Immature natural killer cell (primary cell): ENCODE measurements around the gene WDR11. TPM values are rescaled to one million over a fixed set of nuclear protein-coding genes. Genes with fewer than 3 reads are reported as not detected.
A peak's percentile ranks its signal among the peaks of the same experiment; 100 is the strongest.

Experiments
- DNase-seq, 3 donors: peaks; one replicate each; pipeline ENCODE4 v3.0.0; 2022; ENCODE audit warnings: mixed read lengths in 1 of 3
- H3K27ac Mint-ChIP-seq, 6 donors: one replicate each; pipeline ENCODE4 v1.8.0; 2020; ENCODE audit warnings: mixed read lengths in 6 of 6, mild to moderate bottlenecking in 5 of 6, inconsistent platforms in 4 of 6, moderate library complexity in 3 of 6
- H3K27me3 Mint-ChIP-seq, 3 donors: one replicate each; pipeline ENCODE4 v1.8.0; 2020 to 2021; ENCODE audit warnings: low read depth in 3 of 3, mild to moderate bottlenecking in 3 of 3, mixed read lengths in 3 of 3, moderate library complexity in 3 of 3, inconsistent platforms in 1 of 3
- H3K36me3 Mint-ChIP-seq, 3 donors: one replicate each; pipeline ENCODE4 v1.8.0; 2020; ENCODE audit warnings: mixed read lengths in 3 of 3, inconsistent platforms in 2 of 3, mild to moderate bottlenecking in 2 of 3
- H3K4me1 Mint-ChIP-seq, 2 donors: one replicate each; pipeline ENCODE4 v1.8.0; 2020; ENCODE audit warnings: inconsistent platforms in 2 of 2, mild to moderate bottlenecking in 2 of 2, mixed read lengths in 2 of 2, moderate library complexity in 1 of 2
- H3K4me3 Mint-ChIP-seq, 5 donors: one replicate each; pipeline ENCODE4 v1.8.0; 2020; ENCODE audit warnings: mild to moderate bottlenecking in 5 of 5, mixed read lengths in 5 of 5, inconsistent platforms in 3 of 5, moderate library complexity in 3 of 5
- H3K9me3 Mint-ChIP-seq, 6 donors: one replicate each; pipeline ENCODE4 v1.8.0; 2020; ENCODE audit warnings: mild to moderate bottlenecking in 6 of 6, mixed read lengths in 6 of 6, inconsistent platforms in 4 of 6, moderate library complexity in 3 of 6
- polyA plus RNA-seq, 3 donors: library from polyadenylated mRNA; unstranded; fragments of 300-500 nt; fragmentation: Illumina TruSeq; gene quantifications; one replicate each; pipeline ENCODE4 v1.2.3, GENCODE V29; 2021

The WDR11 gene, protein sequence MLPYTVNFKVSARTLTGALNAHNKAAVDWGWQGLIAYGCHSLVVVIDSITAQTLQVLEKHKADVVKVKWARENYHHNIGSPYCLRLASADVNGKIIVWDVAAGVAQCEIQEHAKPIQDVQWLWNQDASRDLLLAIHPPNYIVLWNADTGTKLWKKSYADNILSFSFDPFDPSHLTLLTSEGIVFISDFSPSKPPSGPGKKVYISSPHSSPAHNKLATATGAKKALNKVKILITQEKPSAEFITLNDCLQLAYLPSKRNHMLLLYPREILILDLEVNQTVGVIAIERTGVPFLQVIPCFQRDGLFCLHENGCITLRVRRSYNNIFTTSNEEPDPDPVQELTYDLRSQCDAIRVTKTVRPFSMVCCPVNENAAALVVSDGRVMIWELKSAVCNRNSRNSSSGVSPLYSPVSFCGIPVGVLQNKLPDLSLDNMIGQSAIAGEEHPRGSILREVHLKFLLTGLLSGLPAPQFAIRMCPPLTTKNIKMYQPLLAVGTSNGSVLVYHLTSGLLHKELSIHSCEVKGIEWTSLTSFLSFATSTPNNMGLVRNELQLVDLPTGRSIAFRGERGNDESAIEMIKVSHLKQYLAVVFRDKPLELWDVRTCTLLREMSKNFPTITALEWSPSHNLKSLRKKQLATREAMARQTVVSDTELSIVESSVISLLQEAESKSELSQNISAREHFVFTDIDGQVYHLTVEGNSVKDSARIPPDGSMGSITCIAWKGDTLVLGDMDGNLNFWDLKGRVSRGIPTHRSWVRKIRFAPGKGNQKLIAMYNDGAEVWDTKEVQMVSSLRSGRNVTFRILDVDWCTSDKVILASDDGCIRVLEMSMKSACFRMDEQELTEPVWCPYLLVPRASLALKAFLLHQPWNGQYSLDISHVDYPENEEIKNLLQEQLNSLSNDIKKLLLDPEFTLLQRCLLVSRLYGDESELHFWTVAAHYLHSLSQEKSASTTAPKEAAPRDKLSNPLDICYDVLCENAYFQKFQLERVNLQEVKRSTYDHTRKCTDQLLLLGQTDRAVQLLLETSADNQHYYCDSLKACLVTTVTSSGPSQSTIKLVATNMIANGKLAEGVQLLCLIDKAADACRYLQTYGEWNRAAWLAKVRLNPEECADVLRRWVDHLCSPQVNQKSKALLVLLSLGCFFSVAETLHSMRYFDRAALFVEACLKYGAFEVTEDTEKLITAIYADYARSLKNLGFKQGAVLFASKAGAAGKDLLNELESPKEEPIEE
- polyA plus RNA-seq, result 10 to 100 TPM; 22.0 to 31.9 (median 22.2) TPM

DNA sequence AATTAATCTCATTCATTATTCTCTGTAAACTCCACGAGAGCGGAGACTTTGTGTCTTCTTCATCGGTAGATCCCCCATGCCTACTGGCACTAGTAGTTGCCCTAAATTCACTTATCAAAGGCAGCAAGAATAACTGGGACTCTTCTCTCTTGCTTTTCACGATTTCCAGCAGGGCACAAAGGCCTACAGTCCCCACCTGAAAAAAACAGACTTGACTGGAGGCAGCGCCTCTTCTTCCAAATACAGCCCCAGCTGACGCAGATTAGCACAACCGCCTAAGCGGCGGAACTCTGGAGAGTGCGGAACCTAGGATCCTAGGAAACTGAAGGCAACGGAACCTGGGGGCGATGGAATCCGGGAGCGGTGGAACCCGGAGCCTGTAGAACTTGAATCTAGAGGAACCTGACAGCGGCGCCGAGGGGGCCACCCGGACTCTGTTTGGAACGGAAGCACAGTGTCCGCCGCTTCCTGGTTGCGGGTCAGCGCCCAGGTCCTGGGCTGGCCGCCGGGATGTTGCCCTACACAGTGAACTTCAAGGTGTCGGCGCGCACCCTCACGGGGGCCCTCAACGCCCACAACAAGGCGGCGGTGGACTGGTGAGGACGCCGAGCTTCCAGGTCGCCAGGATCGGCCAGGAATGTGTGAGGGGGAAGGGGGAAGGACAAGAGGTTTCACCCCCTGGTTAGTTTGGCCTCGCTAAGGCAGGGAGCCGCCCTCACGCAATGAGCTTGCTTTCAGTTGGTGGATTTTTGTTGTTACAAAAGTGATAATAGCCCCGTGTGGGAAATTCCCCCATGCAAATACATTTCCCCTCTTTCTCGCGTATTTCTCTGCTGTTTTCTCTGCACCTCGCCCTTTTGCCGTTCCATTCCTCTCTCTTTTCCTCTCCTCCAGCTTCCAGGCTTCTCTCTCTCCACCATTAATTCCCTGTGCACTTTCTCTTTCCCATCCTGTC lies at the start of gene WDR11:
Gene WDR11 (plus strand): TSS at position 452 of the 955 bp plus-strand sequence. CDS start 59 bp downstream, at position 511.
- Mint-ChIP-seq H3K27me3 (peaks cover 0 to 5% (median 2%) of the 10 kb centered on the region in 3 donors), H3K9me3 (no peaks in the 10 kb centered on the region), H3K4me3 (peak within 1 kb of the TSS; percentile 91 to 99 (median 98)), H3K27ac (peak within 1 kb of the TSS; percentile 94 to 97 (median 96)), H3K4me1 (peaks cover 42 to 54% of the 10 kb centered on the region in 2 donors), H3K36me3 (peaks cover 7 to 10% (median 8%) of the 10 kb centered on the region in 3 donors)
- peak; percentile 71 to 78 (median 73) for DNase-seq

GRCh38 chr10:120802935-120803334 lies 48.2 kb upstream of the WDR11 start:
- Mint-ChIP-seq H3K27ac (no peak overlapping the region), H3K4me1 (no peaks in the 10 kb centered on the region), H3K9me3 (no peaks in the 10 kb centered on the region), H3K36me3 (no peaks in the 10 kb centered on the region), H3K4me3 (no peak overlapping the region), H3K27me3 (peaks cover 0 to 6% (median 4%) of the 10 kb centered on the region in 3 donors)
- no peak for DNase-seq

DNA sequence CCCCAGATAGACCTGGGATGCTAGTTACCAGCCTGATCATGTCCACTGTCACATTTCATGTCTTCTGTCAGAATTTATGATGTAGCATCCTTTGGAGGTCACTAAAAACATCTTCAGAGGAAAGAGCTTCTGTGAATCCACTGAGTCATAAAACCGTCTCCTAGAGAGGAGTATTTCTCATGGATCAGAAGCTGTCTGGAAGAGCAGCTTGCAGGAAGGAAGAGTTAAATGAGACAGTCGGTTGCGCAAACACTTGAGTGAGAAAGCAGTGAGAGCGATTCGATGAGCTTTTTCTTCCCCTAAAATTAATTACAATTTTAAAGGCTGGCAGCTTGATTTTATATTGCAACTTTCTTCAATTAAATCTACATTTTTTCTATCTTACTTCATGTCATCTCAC lies 47.2 kb upstream of the WDR11 start:
- Mint-ChIP-seq H3K4me1 (no peaks in the 10 kb centered on the region), H3K9me3 (no peaks in the 10 kb centered on the region), H3K4me3 (no peak overlapping the region), H3K27ac (no peak overlapping the region), H3K36me3 (no peaks in the 10 kb centered on the region), H3K27me3 (peaks cover 0 to 8% (median 4%) of the 10 kb centered on the region in 3 donors)
- no peak for DNase-seq

DNA sequence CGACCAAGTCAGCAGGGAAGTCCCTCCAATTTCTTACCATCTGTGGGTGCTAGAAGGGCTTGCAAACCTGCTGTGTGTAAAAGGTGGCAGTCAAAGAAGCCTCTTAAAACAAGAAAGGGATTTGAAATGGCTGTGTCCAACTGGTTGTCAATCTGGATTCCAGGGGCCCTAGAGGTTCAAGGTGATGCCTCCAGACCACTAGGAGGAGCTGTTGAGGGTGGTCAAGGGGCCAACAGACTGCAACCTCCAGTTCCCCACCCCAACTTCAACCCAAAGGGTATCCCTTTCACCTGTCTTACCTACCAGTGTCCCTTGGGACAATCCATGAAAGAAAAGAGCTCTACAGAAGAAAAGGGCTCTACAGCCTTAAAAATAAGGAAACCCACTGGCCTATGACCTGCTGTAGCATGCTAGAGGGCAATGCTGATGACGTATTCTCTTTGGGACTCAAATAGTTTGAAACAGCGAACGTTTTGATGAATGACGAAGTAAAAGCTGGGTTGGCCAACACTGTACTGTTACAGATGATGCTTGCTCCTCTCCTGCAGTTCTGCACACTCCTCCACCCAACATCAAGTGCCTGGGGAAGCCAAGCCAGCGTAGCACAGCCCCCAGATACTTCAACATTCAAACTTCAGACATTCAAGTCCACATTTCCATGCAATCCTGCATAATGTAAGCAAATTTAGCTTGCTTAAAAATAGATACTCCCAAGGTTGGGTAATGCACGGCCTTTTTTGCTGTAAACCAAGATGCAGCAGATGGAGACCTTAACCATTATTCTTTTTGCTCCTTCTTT lies 45.9 kb upstream of the WDR11 start:
- no peak overlapping the region for H3K4me3 Mint-ChIP-seq
- H3K4me1 Mint-ChIP-seq, result no peaks in the 10 kb centered on the region
- H3K9me3 Mint-ChIP-seq, result no peaks in the 10 kb centered on the region
- H3K36me3 Mint-ChIP-seq, result no peaks in the 10 kb centered on the region
- DNase-seq, result no peak
- H3K27ac Mint-ChIP-seq, result no peak overlapping the region
- H3K27me3 Mint-ChIP-seq, result peaks cover 0 to 8% (median 4%) of the 10 kb centered on the region in 3 donors

DNA sequence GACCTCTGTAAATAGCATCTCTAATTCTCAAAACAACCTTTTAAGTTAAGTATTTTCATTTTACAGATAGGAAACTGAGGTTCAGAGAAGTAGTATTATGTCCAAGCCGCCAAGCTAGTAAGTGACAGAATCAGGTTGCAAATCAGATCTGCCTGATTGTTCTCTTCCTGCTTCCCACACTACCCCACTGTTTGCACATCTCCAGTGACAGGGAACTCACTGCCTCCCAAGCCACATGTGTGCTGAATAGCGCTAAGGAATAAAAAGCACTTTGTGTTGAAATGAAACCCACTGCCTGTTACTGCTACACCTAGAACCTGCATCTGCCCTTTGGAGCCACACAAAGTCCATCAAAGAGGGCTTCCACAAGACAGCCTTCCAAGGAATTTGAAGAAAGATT lies 45.1 kb upstream of the WDR11 start:
- no peak overlapping the region for H3K4me3 Mint-ChIP-seq
- no peak for DNase-seq
- no peaks in the 10 kb centered on the region for H3K9me3 Mint-ChIP-seq
- H3K36me3 Mint-ChIP-seq, result no peaks in the 10 kb centered on the region
- H3K27me3 Mint-ChIP-seq, result peaks cover 0 to 8% (median 7%) of the 10 kb centered on the region in 3 donors
- no peak overlapping the region for H3K27ac Mint-ChIP-seq
- no peaks in the 10 kb centered on the region for H3K4me1 Mint-ChIP-seq

DNA sequence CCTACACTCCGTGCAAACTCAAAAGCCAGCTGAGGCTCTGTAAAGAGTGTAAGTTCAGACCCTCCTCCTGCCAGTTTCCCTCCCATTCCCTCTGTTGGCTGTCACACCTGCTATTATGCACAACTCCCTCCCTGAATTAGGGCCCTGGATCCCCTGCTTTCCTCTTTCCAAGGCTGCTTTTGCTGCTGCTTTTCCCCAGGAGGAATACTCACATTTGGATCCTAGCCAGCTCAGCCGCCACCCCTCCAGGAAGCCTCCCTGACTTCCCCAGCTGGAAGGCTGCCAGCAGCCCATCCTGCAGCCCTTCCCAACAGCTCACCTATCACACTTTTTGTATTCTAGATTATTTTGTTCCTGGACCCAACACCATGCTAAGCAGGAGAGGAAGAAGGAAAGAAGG lies 40.9 kb upstream of the WDR11 start:
- Mint-ChIP-seq H3K4me3 (no peak overlapping the region), H3K27ac (no peak overlapping the region), H3K4me1 (no peaks in the 10 kb centered on the region), H3K9me3 (no peaks in the 10 kb centered on the region), H3K27me3 (peaks cover 0 to 10% (median 8%) of the 10 kb centered on the region in 3 donors), H3K36me3 (no peaks in the 10 kb centered on the region)
- no peak for DNase-seq

GRCh38 chr10:120813085-120813484 lies 38.1 kb upstream of the WDR11 start:
- H3K9me3 Mint-ChIP-seq, result peaks cover 0 to 5% (median 0%) of the 10 kb centered on the region in 6 donors
- peaks cover 0 to 13% (median 2%) of the 10 kb centered on the region in 3 donors for H3K27me3 Mint-ChIP-seq
- no peak overlapping the region for H3K27ac Mint-ChIP-seq
- no peak overlapping the region for H3K4me3 Mint-ChIP-seq
- no peaks in the 10 kb centered on the region for H3K36me3 Mint-ChIP-seq
- no peak for DNase-seq
- H3K4me1 Mint-ChIP-seq, result no peaks in the 10 kb centered on the region

GRCh38 chr10:120818301-120818700 lies 32.9 kb upstream of the WDR11 start:
- H3K4me1 Mint-ChIP-seq, result no peaks in the 10 kb centered on the region
- no peak overlapping the region for H3K4me3 Mint-ChIP-seq
- H3K27me3 Mint-ChIP-seq, result peaks cover 0 to 12% (median 7%) of the 10 kb centered on the region in 3 donors
- H3K27ac Mint-ChIP-seq, result no peak overlapping the region
- H3K36me3 Mint-ChIP-seq, result peaks cover 0 to 3% (median 0%) of the 10 kb centered on the region in 3 donors
- H3K9me3 Mint-ChIP-seq, result peaks cover 0 to 5% (median 0%) of the 10 kb centered on the region in 6 donors
- DNase-seq, result no peak

GRCh38 chr10:120819366-120819765 lies 31.8 kb upstream of the WDR11 start:
- H3K4me3 Mint-ChIP-seq, result no peak overlapping the region
- no peak for DNase-seq
- H3K4me1 Mint-ChIP-seq, result no peaks in the 10 kb centered on the region
- no peak overlapping the region for H3K27ac Mint-ChIP-seq
- peaks cover 0 to 3% (median 0%) of the 10 kb centered on the region in 3 donors for H3K36me3 Mint-ChIP-seq
- H3K9me3 Mint-ChIP-seq, result peaks cover 0 to 5% (median 0%) of the 10 kb centered on the region in 6 donors
- peaks cover 0 to 12% (median 7%) of the 10 kb centered on the region in 3 donors for H3K27me3 Mint-ChIP-seq

- Mint-ChIP-seq H3K36me3 (peaks cover 0 to 3% (median 0%) of the 10 kb centered on the region in 3 donors), H3K4me3 (no peak overlapping the region), H3K27ac (no peak overlapping the region)
Observed at GRCh38 chr10:120823266-120823665, 27.9 kb upstream of the WDR11 start.

DNA sequence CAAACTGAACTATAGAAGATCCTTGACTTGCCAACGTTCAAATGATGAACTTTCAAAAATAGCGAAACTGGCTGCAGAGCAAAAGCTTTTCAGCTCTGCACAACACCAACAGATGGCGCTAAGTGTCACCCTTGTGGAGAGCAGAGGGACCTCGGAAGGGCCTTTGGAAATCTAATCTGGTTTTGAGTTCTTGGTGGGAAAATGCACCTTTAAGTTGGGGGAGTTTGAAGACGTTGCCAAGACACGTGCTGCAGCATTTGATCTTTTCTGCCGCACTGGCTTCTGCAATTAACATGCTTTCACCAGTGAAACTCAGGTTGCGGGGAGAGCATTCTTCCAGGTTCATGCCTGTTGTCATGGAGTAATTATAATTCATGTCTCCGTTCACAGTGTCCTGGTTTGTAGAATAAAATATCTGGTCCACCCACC lies 26.3 kb upstream of the WDR11 start:
- Mint-ChIP-seq H3K27me3 (peaks cover 0 to 4% (median 2%) of the 10 kb centered on the region in 3 donors), H3K36me3 (peaks cover 0 to 3% (median 0%) of the 10 kb centered on the region in 3 donors), H3K4me1 (no peaks in the 10 kb centered on the region), H3K4me3 (no peak overlapping the region), H3K9me3 (no peaks in the 10 kb centered on the region), H3K27ac (no peak overlapping the region)
- no peak for DNase-seq

More at GRCh38 chr10:120823266-120823665, 27.9 kb upstream of the WDR11 start:
- Mint-ChIP-seq H3K27me3 (peaks cover 0 to 11% (median 2%) of the 10 kb centered on the region in 3 donors), H3K9me3 (no peaks in the 10 kb centered on the region), H3K4me1 (no peaks in the 10 kb centered on the region)
- no peak for DNase-seq
